Testis (tissue), 3 donors: ENCODE measurements around the gene CEP152. TPM values are rescaled to one million over a fixed set of nuclear protein-coding genes. Genes with fewer than 3 reads are reported as not detected.

Experiments
- DNase-seq: peaks from one replicate; pipeline ENCODE4 v3.0.0-alpha.2; 2019
- H3K27ac ChIP-seq, 2 donors: fragments of 200-600 bp; sonication (generic); one replicate each; pipeline ENCODE4 v1.5.1; 2019
- H3K27me3 ChIP-seq: fragments of 200-600 bp; sonication (generic); one replicate; pipeline ENCODE4 v1.5.1; 2019
- H3K36me3 ChIP-seq: fragments of 200-600 bp; sonication (generic); one replicate; pipeline ENCODE4 v1.5.1; 2017; ENCODE audit warnings: low read depth; ENCODE audit errors: missing control alignments
- H3K4me1 ChIP-seq: fragments of 200-600 bp; sonication (generic); one replicate; pipeline ENCODE4 v1.5.1; 2019
- H3K4me3 ChIP-seq, 2 donors: fragments of 200-600 bp; sonication (generic); one replicate each; pipeline ENCODE4 v1.5.1; 2017 to 2019
- H3K9me3 ChIP-seq: fragments of 200-600 bp; sonication (generic); one replicate; pipeline ENCODE4 v1.5.1; 2017
- CTCF ChIP-seq, 3 experiments: fragments of 450-650 bp in 2 of 3; fragments of 200-600 bp in 1 of 3; sonication (generic) in 1 of 3; IDR thresholded peaks; one replicate each; pipeline ENCODE4 v1.5.1; 2016 to 2019; ENCODE audit warnings: antibody characterized with exemption in 3 of 3, mild to moderate bottlenecking in 2 of 3, moderate library complexity in 1 of 3
- POLR2A ChIP-seq: fragments of 450-650 bp; IDR thresholded peaks from one replicate; pipeline ENCODE4 v1.6.1; 2017; ENCODE audit warnings: antibody characterized with exemption, mild to moderate bottlenecking, moderate library complexity
- WGBS, 2 donors: methylation state at CpG; one replicate each; pipeline ENCODE4 v1.1.5; 2018; 5-methylcytosine and 5-hydroxymethylcytosine counted together
- intact Hi-C: fragments of 100-400 bp; cut with DNase I; formaldehyde crosslinking; loops from one replicate; pipeline ENCODE4 v1.15.1; 2023; ENCODE audit warnings: low total_unique reads
- polyA plus RNA-seq: library from polyadenylated mRNA; stranded (reverse); fragments of 350-450 nt; fragmentation: Illumina TruSeq; extraction: RNeasy Lipid Tissue Mini Kit (QIAGEN cat#74804); gene quantifications from one replicate; pipeline ENCODE4 v1.2.3, GENCODE V29; 2014; ENCODE audit warnings: low read depth, low replicate concordance; ENCODE audit not compliant: insufficient read depth
- total RNA-seq, 2 donors: library from RNA; depleted of rRNA; stranded (reverse); fragments of >200 nt; gene quantifications; one replicate each; pipeline ENCODE4 v1.2.3, GENCODE V29; 2016

CEP152 gene
- total and polyA plus RNA-seq, 3 donors from 2014 or later: 11.5 to 66.3 (median 34.7) TPM

GRCh38 chr15:48722764-48723661, 87.9 kb downstream of the CEP152 start:
- no peaks in the 10 kb centered on the region for H3K27me3 ChIP-seq
- H3K36me3 ChIP-seq: no peaks in the 10 kb centered on the region
- DNase-seq: no peak
- no peaks in the 10 kb centered on the region for H3K9me3 ChIP-seq
- 70% methylated on average over 5 of the region's 5 CpGs for WGBS, 2 donors
- TF ChIP-seq POLR2A (no peak), CTCF (IDR thresholded peaks at IDR 0.05) (no peak)
- H3K4me1 ChIP-seq: no peaks in the 10 kb centered on the region
- H3K4me3 ChIP-seq: no peak overlapping the region
- H3K27ac ChIP-seq: no peak overlapping the region
- intact Hi-C loops: no loop called here

- H3K4me1 ChIP-seq: no peaks in the 10 kb centered on the region
- no peak for DNase-seq
- 62% methylated on average over 6 of the region's 6 CpGs for WGBS, 2 donors
These were observed 89.6 kb downstream of the CEP152 start for GRCh38 chr15:48721061-48721810.

GRCh38 chr15:48720646-48721045, 90.2 kb downstream of the CEP152 start:
- intact Hi-C loops: no loop called here
- TF ChIP-seq POLR2A (no peak), CTCF (IDR thresholded peaks at IDR 0.05) (no peak)
- 88 to 90% methylated on average over 3 of the region's 3 CpGs for WGBS, 2 donors
- Histone ChIP-seq H3K4me3 (no peak overlapping the region), H3K27me3 (no peaks in the 10 kb centered on the region), H3K27ac (no peak overlapping the region), H3K4me1 (no peaks in the 10 kb centered on the region), H3K9me3 (no peaks in the 10 kb centered on the region), H3K36me3 (no peaks in the 10 kb centered on the region)
- DNase-seq: no peak

More at GRCh38 chr15:48721061-48721810, 89.6 kb downstream of the CEP152 start:
- intact Hi-C loops: no loop called here
- Histone ChIP-seq H3K9me3 (no peaks in the 10 kb centered on the region), H3K27ac (peak overlapping the region in 1 of 2 donors; percentile 15), H3K36me3 (no peaks in the 10 kb centered on the region), H3K4me3 (no peak overlapping the region), H3K27me3 (no peaks in the 10 kb centered on the region)
- TF ChIP-seq CTCF (IDR thresholded peaks at IDR 0.05) (no peak), POLR2A (no peak)

GRCh38 chr15:48719668-48720067, 91.2 kb downstream of the CEP152 start:
- Histone ChIP-seq H3K27me3 (no peaks in the 10 kb centered on the region), H3K4me3 (no peak overlapping the region), H3K4me1 (no peaks in the 10 kb centered on the region), H3K27ac (no peak overlapping the region), H3K36me3 (no peaks in the 10 kb centered on the region), H3K9me3 (no peaks in the 10 kb centered on the region)
- no peak for DNase-seq
- TF ChIP-seq POLR2A: no peak
- TF ChIP-seq CTCF (IDR thresholded peaks at IDR 0.05): no peak
- 83 to 95% methylated on average over 4 of the region's 4 CpGs for WGBS, 2 donors
- intact Hi-C loops: no loop called here
